HCT116 (cell line): ENCODE data around the gene FSIP1.

Experiments
- ATF3 ChIP-seq: IDR thresholded peaks from 2 replicates; pipeline ENCODE4 v1.6.1; 2012
- CTCF ChIP-seq, 3 experiments: fragments of 200-600 bp in 1 of 3; sonication (generic) in 1 of 3; IDR thresholded peaks in 2 of 3; conservative IDR thresholded peaks in 1 of 3; 2 replicates each; pipeline ENCODE4 v1.5.1; 2012 to 2017; ENCODE audit warnings: low read depth in 2 of 3, low read length in 2 of 3, antibody characterized with exemption in 1 of 3, borderline replicate concordance in 1 of 3, control low read depth in 1 of 3, mild to moderate bottlenecking in 1 of 3, mixed read lengths in 1 of 3, mixed run types in 1 of 3, moderate library complexity in 1 of 3; ENCODE audit not compliant: insufficient read depth in 1 of 3
- EZH2 ChIP-seq: fragments of 200-600 bp; sonication (generic); IDR thresholded peaks from 2 replicates; pipeline ENCODE4 v1.6.1; 2017; ENCODE audit warnings: antibody characterized with exemption, mixed run types
- EZH2phosphoT487 ChIP-seq: fragments of 200-600 bp; IDR thresholded peaks from 2 replicates; pipeline ENCODE4 v1.6.1; 2018; ENCODE audit warnings: antibody characterized with exemption, borderline replicate concordance
- POLR2AphosphoS5 ChIP-seq: IDR thresholded peaks from 2 replicates; pipeline ENCODE4 v1.6.1; 2011; ENCODE audit warnings: mild to moderate bottlenecking, low read depth, low read length, moderate library complexity
- TF ChIP-seq, protein P1 (sequence below): IDR thresholded peaks from 2 replicates; pipeline ENCODE4 v1.6.1; 2012

GRCh38 chr15:39717134-39717533, 65.5 kb downstream of the FSIP1 start:
- TF ChIP-seq EZH2phosphoT487: no peak
- no peak for TF ChIP-seq CTCF (IDR thresholded peaks at IDR 0.05 in 2 of 3, conservative IDR thresholded peaks at IDR 0.05 in 1 of 3; ENCODE audit: borderline replicate concordance in 1 of 3, insufficient read depth in 1 of 3, low read depth in 2 of 3, low read length in 2 of 3)
- no peak for TF ChIP-seq EZH2
- no peak for TF ChIP-seq ATF3
- TF ChIP-seq POLR2AphosphoS5: no peak
- TF ChIP-seq, protein P1, sequence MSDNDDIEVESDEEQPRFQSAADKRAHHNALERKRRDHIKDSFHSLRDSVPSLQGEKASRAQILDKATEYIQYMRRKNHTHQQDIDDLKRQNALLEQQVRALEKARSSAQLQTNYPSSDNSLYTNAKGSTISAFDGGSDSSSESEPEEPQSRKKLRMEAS: no peak
